Pancreas (tissue), 10 donors: ENCODE data around the gene DNAH7. TPM values are rescaled to one million over a fixed set of nuclear protein-coding genes. Genes with fewer than 3 reads are reported as not detected.
"Not testable (repeated sequence)": the region's sequence is repeated elsewhere in the genome, so short reads cannot be mapped to it uniquely, and the experiment has no call there.

Experiments
- ATAC-seq, 4 donors: fragments of 200-7000 bp; cut with Tn5 transposase; one replicate each; pipeline versions ENCODE4 v1.8.0 to v1.9.1; 2020; ENCODE audit warnings: mild to moderate bottlenecking in 4 of 4, moderate library complexity in 4 of 4
- DNase-seq, 6 donors: peaks; one replicate each; pipeline ENCODE4 v3.0.0-alpha.2; 2020
- FAIRE-seq: peaks from 2 replicates; lab custom pipeline; 2012; peaks lifted over from hg19 to GRCh38; lab: Jason Lieb, UNC
- H3K27ac ChIP-seq, 4 donors: fragments of 200-600 bp; sonication (generic); 1 replicate in 3 of 4; 2 replicates in 1 of 4; pipeline versions ENCODE4 v1.5.0 to v1.8.0; 2020
- H3K27me3 ChIP-seq, 4 donors: fragments of 200-600 bp; one replicate each; pipeline ENCODE4 v1.8.0; 2021
- H3K36me3 ChIP-seq, 3 donors: fragments of 200-600 bp; sonication (generic) in 1 of 3; one replicate each; pipeline versions ENCODE4 v1.5.0 to v1.8.0; 2020 to 2021
- H3K4me1 ChIP-seq, 3 donors: fragments of 200-600 bp; one replicate each; pipeline ENCODE4 v1.8.0; 2021
- H3K4me3 ChIP-seq, 4 donors: fragments of 200-600 bp; sonication (generic) in 2 of 4; one replicate each; pipeline versions ENCODE4 v1.5.0 to v1.8.0; 2020 to 2021
- H3K9me3 ChIP-seq, 4 donors: fragments of 200-600 bp; one replicate each; pipeline ENCODE4 v1.8.0; 2021
- CTCF ChIP-seq, 4 donors: fragments of 200-600 bp; sonication (generic) in 3 of 4; IDR thresholded peaks; one replicate each; pipeline versions ENCODE4 v1.5.0 to v1.8.0; 2021; ENCODE audit warnings: antibody characterized with exemption in 4 of 4
- WGBS, 2 donors: extraction: QIAGEN DNeasy Blood & Tissue Kit; methylation state at CpG; one replicate each; pipeline ENCODE4 v1.1.7; 2013; 5-methylcytosine and 5-hydroxymethylcytosine counted together
- intact Hi-C, 3 donors: fragments of 100-400 bp; cut with DNase I; formaldehyde crosslinking; loops; one replicate each; pipeline versions ENCODE4 v1.11.1 to v1.14.2; 2022
- polyA plus RNA-seq, 2 donors: library from polyadenylated mRNA; stranded (reverse); fragments of 200-250 nt; gene quantifications; one replicate each; pipeline ENCODE4 v1.2.3, GENCODE V29; 2013
- total RNA-seq, 6 donors: library from RNA; stranded (reverse); fragmentation: NEBNext Ultra II Directional in 4 of 6; extraction: Animal tissue kit (Norgen Biotek cat#: 25700) in 4 of 6; gene quantifications; one replicate each; pipeline versions ENCODE4 v1.2.1 to v1.2.4, GENCODE V29; 2021 to 2023
- donor health status: healthy with polysubstance abuse.
- donor health status: DM: no; HTN: no; CAD: no; lungs with moderate emphysema.
- donor health status: DM: no; HTN: no; CAD: no.
- donor health status: control.
- donor health status: control.
- donor health status: Bipolar disorder and iron deficiency.
- donor health status: DM: yes; HTN: yes; CAD: no.
- donor health status: DM: no; HTN: no; CAD: no.
- donor health status: DM: no; HTN: no; CAD: no.
- donor health status: DM: yes; HTN: yes; CAD: no.

Gene DNAH7
- total and polyA plus RNA-seq, 8 donors = 1.6 to 7.0 (median 3.9) TPM

- no peak for TF ChIP-seq CTCF (IDR thresholded peaks at IDR 0.05)
- Histone ChIP-seq H3K9me3 (no peaks in the 10 kb centered on the region), H3K4me3 (no peak overlapping the region), H3K27me3 (no peaks in the 10 kb centered on the region), H3K4me1 (no peaks in the 10 kb centered on the region), H3K36me3 (no peaks in the 10 kb centered on the region), H3K27ac (no peak overlapping the region)
- FAIRE-seq = no peak
- no peak for ATAC-seq
- 78 to 92% methylated on average over 3 of the region's 3 CpGs for WGBS, 2 donors
- DNase-seq = no peak
- intact Hi-C loops = no loop called here
These were observed 31.3 kb upstream of the DNAH7 start for GRCh38 chr2:196099916-196100315.

GRCh38 chr2:196097864-196098660 lies 29.4 kb upstream of the DNAH7 start:
- H3K36me3 ChIP-seq = no peaks in the 10 kb centered on the region
- H3K27ac ChIP-seq = no peak overlapping the region
- FAIRE-seq = no peak
- no peak for DNase-seq
- H3K4me3 ChIP-seq = no peak overlapping the region
- no peaks in the 10 kb centered on the region for H3K27me3 ChIP-seq
- no peak for ATAC-seq
- intact Hi-C loops = no loop called here
- no peak for TF ChIP-seq CTCF (IDR thresholded peaks at IDR 0.05)
- no peaks in the 10 kb centered on the region for H3K4me1 ChIP-seq
- no peaks in the 10 kb centered on the region for H3K9me3 ChIP-seq
- 62 to 76% methylated on average over 6 of the region's 6 CpGs for WGBS, 2 donors

GRCh38 chr2:196096982-196097745 lies 28.5 kb upstream of the DNAH7 start:
- ATAC-seq = no peak

GRCh38 chr2:196096264-196096663 lies 27.6 kb upstream of the DNAH7 start:
- H3K9me3 ChIP-seq = no peaks in the 10 kb centered on the region
- no peaks in the 10 kb centered on the region for H3K36me3 ChIP-seq
- H3K27me3 ChIP-seq = no peaks in the 10 kb centered on the region
- ATAC-seq = no peak
- intact Hi-C loops = no loop called here
- no peak overlapping the region for H3K4me3 ChIP-seq
- no peak overlapping the region for H3K27ac ChIP-seq
- no peaks in the 10 kb centered on the region for H3K4me1 ChIP-seq
- no peak for TF ChIP-seq CTCF (IDR thresholded peaks at IDR 0.05)
- no peak for DNase-seq
- 77 to 81% methylated on average over 4 of the region's 4 CpGs for WGBS, 2 donors
- no peak for FAIRE-seq

More at GRCh38 chr2:196096982-196097745, 28.5 kb upstream of the DNAH7 start:
- no peak for TF ChIP-seq CTCF (IDR thresholded peaks at IDR 0.05)
- no peak for DNase-seq
- no peak for FAIRE-seq
- no peaks in the 10 kb centered on the region for H3K9me3 ChIP-seq
- no peak overlapping the region for H3K4me3 ChIP-seq
- no peaks in the 10 kb centered on the region for H3K4me1 ChIP-seq
- no peaks in the 10 kb centered on the region for H3K27me3 ChIP-seq
- H3K27ac ChIP-seq = no peak overlapping the region
- intact Hi-C loops = no loop called here
- 64 to 65% methylated on average over 5 of the region's 5 CpGs for WGBS, 2 donors
- no peaks in the 10 kb centered on the region for H3K36me3 ChIP-seq

GRCh38 chr2:196089448-196089847 lies 20.8 kb upstream of the DNAH7 start:
- H3K9me3 ChIP-seq, intact Hi-C loops, FAIRE-seq, H3K27me3 ChIP-seq, DNase-seq, H3K27ac ChIP-seq, H3K4me1 ChIP-seq, H3K4me3 ChIP-seq, H3K36me3 ChIP-seq, ATAC-seq: not testable (repeated sequence)
- WGBS, 2 donors = 53 to 64% methylated on average over 5 of the region's 5 CpGs
